HL-60 (cell line): ENCODE results near the gene SLX1A.
"Not testable (repeated sequence)": the region's sequence is repeated elsewhere in the genome, so short reads cannot be mapped to it uniquely, and the experiment has no call there.

Source experiments
- DNase-seq, 2 experiments: peaks; one replicate each; pipeline ENCODE4 v3.0.0-alpha.2; 2010 to 2020; ENCODE audit warnings: low read depth in 1 of 2, low spot score in 1 of 2
- H3K27ac ChIP-seq: fragments of 250-450 bp; sonication (Bioruptor Pico); replicated peaks from 2 replicates; pipeline ENCODE4 v1.5.1; 2020; ENCODE audit warnings: mild to moderate bottlenecking, moderate library complexity
- H3K27me3 ChIP-seq: fragments of 250-450 bp; sonication (Bioruptor Pico); 2 replicates; pipeline ENCODE4 v1.5.1; 2021; ENCODE audit warnings: mild to moderate bottlenecking, moderate library complexity; ENCODE audit not compliant: insufficient read depth, poor library complexity, severe bottlenecking
- H3K4me3 ChIP-seq: replicated peaks from 2 replicates; pipeline ENCODE4 v1.5.1; 2011; ENCODE audit warnings: mild to moderate bottlenecking, control low read depth, low read length; ENCODE audit not compliant: insufficient read depth
- POLR2AphosphoS5 ChIP-seq: IDR thresholded peaks from 2 replicates; pipeline ENCODE4 v1.6.1; 2012; ENCODE audit warnings: low read depth
- SPI1 ChIP-seq: IDR thresholded peaks from 2 replicates; pipeline ENCODE4 v1.6.1; 2012; ENCODE audit warnings: low read depth, mild to moderate bottlenecking, borderline replicate concordance
- TF ChIP-seq, protein P1 (sequence below): IDR thresholded peaks from one replicate; pipeline ENCODE4 v1.5.1; 2011; ENCODE audit warnings: low read length, control low read depth, inconsistent platforms; ENCODE audit not compliant: insufficient read depth
- TF ChIP-seq, protein P2 (sequence below): IDR thresholded peaks from 2 replicates; pipeline ENCODE4 v1.6.1; 2012; ENCODE audit warnings: low read depth; ENCODE audit not compliant: insufficient replicate concordance

The SLX1A gene

DNA sequence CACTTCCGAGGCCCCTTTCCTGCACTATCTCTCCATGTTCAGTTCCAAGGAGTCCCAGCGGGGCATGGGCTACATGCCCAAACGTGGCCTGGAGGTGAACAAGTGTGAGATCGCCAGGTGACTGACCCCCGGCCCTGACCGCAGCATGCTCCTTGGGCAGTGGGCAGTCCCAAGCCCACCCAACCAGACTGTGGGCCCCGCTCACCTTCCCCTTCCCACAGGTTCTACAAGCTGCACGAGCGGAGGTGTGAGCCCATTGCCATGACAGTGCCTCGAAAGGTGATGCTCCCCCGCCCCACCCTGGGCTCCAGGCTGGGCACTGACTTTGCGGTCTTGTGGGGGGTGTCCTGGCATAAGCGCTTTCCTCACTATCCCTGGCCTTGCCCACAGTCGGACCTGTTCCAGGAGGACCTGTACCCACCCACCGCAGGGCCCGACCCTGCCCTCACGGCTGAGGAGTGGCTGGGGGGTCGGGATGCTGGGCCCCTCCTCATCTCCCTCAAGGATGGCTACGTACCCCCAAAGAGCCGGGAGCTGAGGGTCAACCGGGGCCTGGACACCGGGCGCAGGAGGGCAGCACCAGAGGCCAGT lies 5.6 kb upstream of the SLX1A start:
- Histone ChIP-seq H3K27me3 (no peaks in the 10 kb centered on the region), H3K27ac (peak overlapping the region; percentile 100), H3K4me3 (no peak overlapping the region)
- TF ChIP-seq, protein P1, sequence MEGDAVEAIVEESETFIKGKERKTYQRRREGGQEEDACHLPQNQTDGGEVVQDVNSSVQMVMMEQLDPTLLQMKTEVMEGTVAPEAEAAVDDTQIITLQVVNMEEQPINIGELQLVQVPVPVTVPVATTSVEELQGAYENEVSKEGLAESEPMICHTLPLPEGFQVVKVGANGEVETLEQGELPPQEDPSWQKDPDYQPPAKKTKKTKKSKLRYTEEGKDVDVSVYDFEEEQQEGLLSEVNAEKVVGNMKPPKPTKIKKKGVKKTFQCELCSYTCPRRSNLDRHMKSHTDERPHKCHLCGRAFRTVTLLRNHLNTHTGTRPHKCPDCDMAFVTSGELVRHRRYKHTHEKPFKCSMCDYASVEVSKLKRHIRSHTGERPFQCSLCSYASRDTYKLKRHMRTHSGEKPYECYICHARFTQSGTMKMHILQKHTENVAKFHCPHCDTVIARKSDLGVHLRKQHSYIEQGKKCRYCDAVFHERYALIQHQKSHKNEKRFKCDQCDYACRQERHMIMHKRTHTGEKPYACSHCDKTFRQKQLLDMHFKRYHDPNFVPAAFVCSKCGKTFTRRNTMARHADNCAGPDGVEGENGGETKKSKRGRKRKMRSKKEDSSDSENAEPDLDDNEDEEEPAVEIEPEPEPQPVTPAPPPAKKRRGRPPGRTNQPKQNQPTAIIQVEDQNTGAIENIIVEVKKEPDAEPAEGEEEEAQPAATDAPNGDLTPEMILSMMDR, result no peak
- peak; percentile 21; the same call in 1 of the 2 replicates for TF ChIP-seq POLR2AphosphoS5
- TF ChIP-seq, protein P2, sequence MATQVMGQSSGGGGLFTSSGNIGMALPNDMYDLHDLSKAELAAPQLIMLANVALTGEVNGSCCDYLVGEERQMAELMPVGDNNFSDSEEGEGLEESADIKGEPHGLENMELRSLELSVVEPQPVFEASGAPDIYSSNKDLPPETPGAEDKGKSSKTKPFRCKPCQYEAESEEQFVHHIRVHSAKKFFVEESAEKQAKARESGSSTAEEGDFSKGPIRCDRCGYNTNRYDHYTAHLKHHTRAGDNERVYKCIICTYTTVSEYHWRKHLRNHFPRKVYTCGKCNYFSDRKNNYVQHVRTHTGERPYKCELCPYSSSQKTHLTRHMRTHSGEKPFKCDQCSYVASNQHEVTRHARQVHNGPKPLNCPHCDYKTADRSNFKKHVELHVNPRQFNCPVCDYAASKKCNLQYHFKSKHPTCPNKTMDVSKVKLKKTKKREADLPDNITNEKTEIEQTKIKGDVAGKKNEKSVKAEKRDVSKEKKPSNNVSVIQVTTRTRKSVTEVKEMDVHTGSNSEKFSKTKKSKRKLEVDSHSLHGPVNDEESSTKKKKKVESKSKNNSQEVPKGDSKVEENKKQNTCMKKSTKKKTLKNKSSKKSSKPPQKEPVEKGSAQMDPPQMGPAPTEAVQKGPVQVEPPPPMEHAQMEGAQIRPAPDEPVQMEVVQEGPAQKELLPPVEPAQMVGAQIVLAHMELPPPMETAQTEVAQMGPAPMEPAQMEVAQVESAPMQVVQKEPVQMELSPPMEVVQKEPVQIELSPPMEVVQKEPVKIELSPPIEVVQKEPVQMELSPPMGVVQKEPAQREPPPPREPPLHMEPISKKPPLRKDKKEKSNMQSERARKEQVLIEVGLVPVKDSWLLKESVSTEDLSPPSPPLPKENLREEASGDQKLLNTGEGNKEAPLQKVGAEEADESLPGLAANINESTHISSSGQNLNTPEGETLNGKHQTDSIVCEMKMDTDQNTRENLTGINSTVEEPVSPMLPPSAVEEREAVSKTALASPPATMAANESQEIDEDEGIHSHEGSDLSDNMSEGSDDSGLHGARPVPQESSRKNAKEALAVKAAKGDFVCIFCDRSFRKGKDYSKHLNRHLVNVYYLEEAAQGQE, result no peak
- no peak for TF ChIP-seq SPI1
- peak in 1 of 2 experiments; percentile 61 for DNase-seq

DNA sequence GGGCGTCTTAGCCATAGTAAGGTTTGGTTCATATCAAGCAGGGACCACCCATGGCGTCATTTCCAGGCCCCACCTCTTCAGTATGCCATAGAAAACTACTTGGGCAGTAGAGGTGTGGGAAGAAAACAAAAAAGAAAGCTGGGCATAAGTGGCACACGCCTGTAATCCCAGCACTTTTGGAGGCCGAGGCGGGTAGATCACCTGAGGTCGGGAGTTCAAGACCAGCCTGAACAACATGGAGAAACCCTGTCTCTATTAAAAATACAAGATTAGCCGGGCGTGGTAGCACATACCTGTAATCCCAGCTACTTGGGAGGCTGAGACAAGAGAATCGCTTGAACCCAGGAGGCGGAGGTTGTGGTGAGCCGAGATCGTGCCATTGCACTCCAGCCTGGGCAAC lies 2.5 kb upstream of the SLX1A start:
- H3K27me3 ChIP-seq, H3K4me3 ChIP-seq, DNase-seq, H3K27ac ChIP-seq: not testable (repeated sequence)

DNA sequence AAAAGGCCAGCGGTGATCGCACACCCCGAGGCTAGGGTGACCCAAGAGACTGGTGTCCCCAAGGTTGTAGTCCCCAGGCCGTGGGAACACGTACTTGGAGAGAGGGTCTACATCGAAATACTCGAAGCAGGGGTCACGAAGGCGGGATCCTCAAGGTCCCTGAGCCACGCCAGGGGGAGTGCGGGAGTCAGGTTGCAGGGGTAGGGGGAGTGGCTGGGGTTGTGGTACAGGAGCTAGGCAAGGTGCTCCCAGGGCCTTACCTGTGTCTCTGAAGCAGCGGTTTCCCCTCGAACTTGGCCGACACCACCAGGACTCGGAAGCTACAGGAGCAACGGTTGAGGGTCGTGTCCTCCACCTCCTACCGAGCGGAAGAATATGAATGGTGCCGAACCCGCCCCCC lies 577 bp upstream of the SLX1A start:
- H3K27me3 ChIP-seq, DNase-seq: not testable (repeated sequence)

DNA sequence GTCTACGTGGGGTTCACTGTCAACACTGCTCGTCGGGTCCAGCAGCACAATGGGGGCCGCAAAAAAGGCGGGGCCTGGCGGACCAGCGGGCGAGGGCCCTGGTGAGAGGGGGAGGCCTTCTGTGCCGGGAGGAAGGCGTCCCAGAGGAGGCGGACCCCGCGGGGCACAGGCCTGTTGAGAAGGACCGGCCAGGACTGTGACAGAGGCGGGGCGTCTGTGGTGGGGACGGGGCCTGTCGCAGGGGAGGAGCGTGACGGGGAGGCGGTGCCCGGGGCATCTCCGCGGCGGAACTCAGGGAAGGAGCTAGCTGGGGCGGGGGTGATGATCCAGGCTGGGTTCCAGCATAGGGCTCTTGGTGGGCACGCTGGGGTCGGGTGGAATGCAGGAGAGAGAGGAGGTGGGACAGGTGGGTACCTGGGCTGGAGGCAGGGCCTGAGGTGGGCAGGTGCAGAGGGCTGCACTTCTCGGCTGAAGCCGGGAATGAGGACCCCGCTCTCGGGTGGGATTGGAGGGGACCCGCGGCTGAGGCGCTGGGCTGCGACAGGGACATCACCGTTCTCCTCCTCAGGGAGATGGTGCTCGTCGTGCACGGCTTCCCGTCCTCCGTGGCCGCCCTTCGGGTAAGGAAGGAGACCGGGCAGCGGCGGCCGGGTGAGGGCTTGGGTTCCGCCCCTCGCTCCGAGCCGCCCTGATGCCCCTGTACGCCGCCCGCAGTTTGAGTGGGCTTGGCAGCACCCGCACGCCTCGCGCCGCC lies 674 bp downstream of the SLX1A start:
- not testable (repeated sequence) for H3K27ac ChIP-seq, DNase-seq, H3K27me3 ChIP-seq
- H3K4me3 ChIP-seq, result peak overlapping the region; percentile 44

More for the DNA sequence above, 577 bp upstream of the SLX1A start:
- not testable (repeated sequence) for H3K27ac ChIP-seq, H3K4me3 ChIP-seq

DNA sequence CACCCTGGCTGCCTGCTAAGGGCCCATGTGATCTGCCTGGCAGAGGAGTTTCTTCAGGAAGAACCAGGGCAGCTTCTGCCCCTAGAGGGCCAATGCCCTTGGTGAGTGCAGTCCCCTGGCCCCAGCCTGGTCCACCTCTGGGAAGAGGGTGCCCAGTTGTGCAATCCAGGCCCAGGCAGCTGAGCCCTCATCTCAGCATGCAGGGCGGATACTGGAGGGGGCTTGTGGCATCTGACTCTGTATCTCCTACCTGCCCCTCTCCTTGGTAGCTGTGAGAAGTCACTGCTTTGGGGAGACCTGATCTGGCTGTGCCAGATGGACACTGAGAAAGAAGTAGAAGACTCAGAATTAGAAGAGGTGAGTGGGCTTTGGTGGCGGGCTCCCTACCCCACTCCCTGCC lies 3.3 kb downstream of the SLX1A start:
- H3K27ac ChIP-seq, DNase-seq, H3K4me3 ChIP-seq, H3K27me3 ChIP-seq: not testable (repeated sequence)

DNA sequence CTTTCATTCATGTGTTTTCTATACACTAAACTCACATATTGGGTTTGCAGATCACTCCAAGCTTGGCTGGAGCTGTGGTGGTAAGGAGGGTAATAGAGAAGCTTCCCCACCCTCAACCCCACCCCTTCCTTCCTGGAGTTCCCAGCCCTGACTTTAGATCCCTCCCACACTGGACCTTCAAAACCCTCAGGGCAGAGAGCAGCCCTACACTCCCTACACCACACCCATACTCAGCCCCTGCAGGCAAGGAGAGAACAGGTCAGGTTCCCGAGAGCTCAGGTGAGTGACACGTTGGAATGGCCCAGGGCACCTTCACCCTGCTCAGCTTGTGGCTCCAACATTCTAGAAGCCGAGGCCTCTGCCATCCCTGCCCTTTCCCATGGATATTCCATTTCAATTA lies 5.4 kb downstream of the SLX1A start, which contains the start of gene SULT1A3:
SULT1A3 (plus strand) TSS at position 207 of the 400 bp plus-strand sequence. CDS start 1,474 bp downstream, outside the sequence.
- not testable (repeated sequence) for H3K27ac ChIP-seq, H3K27me3 ChIP-seq, H3K4me3 ChIP-seq, DNase-seq

DNA sequence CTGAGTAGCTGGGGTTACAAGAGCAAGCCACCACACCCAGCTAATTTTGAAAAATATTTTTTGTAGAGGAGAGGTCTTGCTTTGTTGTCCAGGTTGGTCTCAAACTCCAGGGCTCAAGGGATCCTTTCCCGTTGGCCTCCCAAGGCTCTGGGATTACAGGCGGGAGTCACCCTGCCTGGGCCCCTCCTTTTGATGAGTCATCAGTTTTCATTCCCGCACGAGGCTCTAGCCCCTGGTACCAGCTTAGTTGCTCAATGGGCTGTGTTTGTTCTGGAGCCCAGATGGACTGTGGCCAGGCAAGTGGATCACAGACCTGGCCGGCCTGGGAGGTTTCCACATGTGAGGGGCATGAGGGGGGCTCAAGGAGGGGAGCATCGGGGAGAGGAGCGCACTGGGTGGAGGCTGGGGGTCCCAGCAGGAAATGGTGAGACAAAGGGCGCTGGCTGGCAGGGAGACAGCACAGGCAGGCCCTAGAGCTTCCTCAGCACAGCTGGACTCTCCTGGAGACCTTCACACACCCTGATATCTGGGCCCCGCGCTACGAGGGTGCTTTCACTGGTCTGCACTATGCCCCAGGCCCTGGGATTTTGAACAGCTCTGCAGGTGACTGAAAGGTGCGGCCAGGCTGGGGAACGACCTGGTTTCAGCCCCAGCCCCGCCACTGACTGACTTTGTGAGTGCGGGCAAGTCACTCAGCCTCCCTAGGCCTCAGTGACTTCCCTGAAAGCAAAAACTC lies 6.1 kb downstream of the SLX1A start:
- DNase-seq, H3K27me3 ChIP-seq, H3K27ac ChIP-seq, H3K4me3 ChIP-seq: not testable (repeated sequence)

DNA sequence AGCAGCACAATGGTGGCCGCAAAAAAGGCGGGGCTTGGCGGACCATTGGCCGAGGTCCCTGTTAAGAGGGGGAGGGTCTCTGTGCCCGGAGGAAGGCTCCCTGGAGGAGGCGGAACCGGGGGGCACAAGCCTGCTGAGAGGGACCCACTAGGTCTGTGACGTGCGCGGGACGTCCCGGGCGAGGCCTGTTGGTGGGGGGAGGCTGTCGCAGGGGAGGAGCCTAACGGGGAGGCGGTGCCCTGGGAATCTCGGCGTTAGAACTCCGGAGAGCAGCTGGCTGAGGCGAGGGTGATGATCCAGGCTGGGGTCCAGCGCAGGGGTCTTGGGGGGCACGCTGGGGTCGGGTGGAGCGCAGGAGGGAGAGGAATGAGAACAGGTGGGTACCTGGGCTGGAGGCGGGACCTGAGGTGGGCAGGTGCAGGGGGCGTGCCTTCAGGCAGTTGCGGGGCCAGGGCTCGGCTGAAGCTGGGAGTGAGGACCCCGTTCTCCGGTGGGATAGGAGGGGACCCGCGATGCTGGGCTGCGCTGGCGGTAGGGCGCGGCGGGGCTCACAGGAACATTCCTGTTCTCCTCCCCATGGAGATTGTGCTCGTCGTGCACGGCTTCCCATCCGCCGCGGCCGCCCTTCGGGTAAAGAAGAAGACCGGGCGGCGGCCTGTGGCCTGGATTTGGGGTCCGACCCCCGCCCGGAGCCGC lies 12.0 kb downstream of the SLX1A start:
- H3K27me3 ChIP-seq, H3K27ac ChIP-seq, H3K4me3 ChIP-seq, DNase-seq: not testable (repeated sequence)

DNA sequence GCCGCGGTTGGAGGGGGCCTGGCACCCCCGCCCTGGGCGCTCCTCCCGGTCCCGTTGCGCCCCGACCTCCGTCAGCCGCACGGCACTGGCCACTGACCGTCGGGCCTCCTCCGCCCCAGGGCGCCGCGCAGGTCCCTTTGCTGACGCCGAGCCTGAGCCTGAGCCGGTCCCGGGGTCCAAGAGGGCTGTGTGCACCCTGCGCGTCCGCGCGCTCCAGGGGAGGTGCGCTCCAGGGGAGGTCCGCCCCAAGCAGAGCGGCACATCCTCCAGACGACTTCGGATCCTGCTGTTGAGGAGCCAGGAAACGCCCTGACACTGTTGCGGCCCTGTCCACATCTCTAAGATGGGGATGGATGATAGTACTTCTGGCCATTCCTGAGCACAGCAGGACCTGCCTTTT lies 12.6 kb downstream of the SLX1A start:
- H3K4me3 ChIP-seq, result not testable (repeated sequence)

DNA sequence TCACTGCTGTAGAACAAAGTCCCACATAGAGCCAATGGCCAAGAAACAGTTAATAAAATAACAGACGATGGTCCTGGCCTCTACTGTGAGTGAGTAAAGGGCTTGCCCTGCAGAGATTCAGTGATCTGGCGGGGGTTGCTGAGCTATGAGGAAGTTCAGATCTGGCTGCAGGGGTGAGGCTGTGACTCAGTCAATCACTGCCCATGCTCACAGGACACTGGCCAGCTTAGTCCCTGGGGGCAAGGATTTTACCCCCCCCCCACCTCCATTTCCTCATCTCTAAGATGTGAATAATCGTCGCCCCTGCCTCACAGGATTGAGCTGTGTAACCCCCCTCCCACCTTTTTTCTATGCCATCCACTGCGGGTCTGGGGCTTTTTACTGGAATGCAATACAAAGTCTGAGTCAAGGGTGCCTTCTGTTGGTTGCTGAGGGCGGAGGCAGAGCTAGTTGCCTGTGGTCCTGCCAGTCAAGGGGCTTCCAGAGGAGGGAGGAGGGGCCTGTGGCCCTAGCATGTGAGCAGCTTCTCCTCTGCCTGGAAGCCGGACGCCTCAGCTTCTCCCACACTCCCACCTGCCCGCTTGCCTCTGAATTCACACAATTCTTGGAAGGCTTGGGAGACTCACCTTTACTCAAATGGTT lies 13.5 kb downstream of the SLX1A start:
- not testable (repeated sequence) for H3K27me3 ChIP-seq
- peak in 1 of 2 experiments; percentile 1 for DNase-seq

More for the DNA sequence above, 12.6 kb downstream of the SLX1A start:
- not testable (repeated sequence) for H3K27me3 ChIP-seq, DNase-seq, H3K27ac ChIP-seq

More for the DNA sequence above, 13.5 kb downstream of the SLX1A start:
- not testable (repeated sequence) for H3K4me3 ChIP-seq, H3K27ac ChIP-seq
